GM19025 (cell line): Measurements from ENCODE around the gene CPVL.

ENCODE experiments used
- ATAC-seq: cut with Tn5 transposase; IDR thresholded peaks from one replicate; pipeline ENCODE4 v1.9.1; 2021; ENCODE audit warnings: mild to moderate bottlenecking, low read depth, moderate library complexity; ENCODE audit not compliant: unreplicated experiment

CPVL gene

DNA sequence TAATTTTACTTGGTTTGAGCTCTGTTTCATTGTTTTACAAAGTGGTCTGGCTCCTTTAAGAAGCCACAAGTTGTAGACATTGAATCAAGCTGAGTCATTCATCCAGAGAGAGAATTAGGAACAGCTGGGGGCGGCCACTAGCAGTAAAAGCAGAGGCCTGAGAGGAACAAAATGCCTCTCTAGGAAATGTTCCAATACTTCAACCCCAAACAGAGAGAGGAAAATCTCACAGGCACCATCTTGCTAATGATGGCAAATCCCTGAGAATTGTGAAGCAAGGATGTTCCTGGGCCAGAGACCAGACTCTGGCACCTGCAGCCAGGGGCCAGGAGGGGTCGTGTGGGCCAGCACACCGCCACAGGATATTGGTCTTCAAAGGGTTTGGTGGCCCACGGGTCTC, 161.7 kb downstream of the CPVL start:
- no peak for ATAC-seq

DNA sequence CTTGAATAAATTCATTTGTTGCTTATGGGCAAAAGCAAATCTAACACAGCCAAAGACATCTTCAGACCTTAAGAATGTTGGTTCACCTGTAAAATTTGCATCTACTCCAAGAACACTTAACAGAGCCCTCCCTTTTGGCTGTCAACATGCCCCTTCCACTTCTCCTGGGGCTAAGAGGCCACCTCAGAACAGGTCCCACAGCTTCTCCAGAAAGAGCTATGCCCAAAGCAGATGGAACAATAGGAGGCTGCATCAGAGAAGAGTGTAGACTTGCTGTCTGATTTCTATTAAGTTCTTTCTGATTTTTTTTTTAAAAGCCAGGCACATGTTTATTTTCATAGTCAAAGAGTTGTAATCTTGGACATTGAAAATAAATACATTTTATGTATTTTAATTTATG, 162.1 kb downstream of the CPVL start:
- ATAC-seq = no peak

DNA sequence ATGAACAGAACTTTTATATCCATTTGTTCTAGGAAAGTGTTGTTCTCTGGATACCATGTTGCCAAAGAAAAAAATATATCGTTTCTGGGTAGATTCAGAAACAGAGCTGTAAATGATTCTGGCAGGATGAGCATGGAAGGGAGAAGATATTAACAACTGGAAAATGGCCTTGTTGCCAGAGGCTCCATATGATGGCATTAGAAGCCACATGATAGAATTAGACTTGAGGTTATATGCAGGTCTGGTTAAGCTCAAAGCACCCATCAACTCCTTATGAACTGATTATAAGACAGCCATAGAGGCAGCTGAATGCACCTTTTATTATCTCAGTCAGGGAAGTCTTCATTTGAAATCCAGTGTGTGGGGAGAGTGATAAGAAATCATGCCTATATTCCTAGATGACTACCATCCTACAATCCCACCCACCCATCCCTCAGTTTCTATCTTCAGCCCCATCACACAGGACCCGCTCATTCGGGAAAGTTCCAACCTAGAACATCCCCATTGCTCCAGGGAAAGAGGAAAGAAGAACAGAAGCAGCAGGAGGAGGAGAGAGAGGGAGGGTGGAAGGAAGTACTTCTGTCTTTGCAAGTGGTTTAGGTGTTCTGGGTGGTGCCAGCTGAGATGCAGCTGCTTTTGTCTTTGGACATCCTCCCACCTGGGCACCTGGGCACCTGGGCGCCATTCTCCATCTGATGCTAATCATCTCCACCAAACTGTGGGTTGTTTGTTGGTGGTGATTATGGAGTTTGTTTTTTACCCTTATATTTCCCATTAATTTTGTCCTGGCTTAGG, 162.7 kb downstream of the CPVL start:
- no peak for ATAC-seq

DNA sequence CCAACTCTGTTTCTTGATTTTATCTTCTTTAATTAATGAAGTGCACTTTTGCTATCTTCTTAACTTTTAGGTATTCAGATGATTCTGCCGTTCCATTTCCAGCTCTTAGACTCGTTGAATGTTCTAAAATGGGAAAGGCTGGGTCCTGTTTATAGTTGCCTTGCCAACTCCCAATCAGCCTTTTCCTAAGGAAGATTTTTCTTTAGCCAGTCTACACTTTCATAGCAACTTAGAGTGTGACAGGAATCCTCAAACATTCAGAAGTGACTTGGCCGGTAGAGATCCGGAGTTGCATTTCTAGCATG, 165.2 kb downstream of the CPVL start:
- ATAC-seq = no peak

DNA sequence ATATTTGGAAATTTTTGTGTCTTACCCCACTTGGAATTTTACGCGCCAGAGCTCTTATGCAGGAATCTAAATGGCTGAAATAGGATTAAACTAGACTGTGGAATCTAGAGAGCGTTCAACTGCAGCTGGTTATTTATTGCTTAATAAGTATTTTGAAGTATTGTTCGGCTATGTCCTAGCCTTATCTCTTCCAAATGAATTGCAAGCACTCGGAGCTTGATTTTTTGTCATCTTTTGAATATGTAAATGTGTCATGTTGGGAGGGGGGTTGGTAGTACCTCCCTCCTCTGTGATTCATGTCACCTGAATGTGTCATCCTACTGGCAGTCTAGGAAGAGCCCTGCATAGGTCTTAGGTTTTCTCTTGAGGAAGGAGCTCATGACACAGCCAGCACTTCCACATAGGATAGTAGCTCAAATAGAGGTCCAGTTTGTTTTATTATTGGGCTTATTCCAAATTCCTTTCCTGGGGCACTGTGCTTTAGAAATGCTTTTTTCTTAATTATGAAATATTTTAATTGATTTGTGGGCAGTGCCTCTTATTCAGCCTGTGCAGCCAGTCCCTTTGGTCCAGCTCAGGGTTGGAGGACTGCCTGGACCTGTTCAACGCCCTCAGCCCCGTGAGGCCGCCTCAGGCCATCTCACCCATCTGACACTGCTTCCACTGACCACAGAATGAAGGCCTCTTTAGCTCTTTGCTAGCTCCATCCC, 165.7 kb downstream of the CPVL start:
- no peak for ATAC-seq

DNA sequence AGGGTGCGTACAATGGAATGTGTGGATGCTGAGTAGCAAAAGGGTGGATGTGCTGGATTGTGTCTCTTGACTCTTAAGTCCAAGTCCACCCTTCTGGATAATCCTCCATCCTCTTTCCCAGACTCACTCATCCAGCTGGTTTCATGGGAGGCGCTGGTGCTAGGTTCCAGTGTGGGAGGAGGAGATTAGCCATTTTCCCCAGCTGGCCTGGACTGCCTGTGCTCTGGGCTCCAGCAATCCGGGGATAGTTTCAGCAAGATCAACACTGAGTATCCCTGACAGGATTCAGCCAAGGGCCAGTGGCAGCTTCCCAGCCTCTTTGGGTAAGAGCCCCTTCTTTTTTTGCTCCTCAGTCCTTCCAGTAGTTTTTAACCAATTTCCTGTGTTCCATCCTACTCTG, 166.6 kb downstream of the CPVL start:
- no peak for ATAC-seq

DNA sequence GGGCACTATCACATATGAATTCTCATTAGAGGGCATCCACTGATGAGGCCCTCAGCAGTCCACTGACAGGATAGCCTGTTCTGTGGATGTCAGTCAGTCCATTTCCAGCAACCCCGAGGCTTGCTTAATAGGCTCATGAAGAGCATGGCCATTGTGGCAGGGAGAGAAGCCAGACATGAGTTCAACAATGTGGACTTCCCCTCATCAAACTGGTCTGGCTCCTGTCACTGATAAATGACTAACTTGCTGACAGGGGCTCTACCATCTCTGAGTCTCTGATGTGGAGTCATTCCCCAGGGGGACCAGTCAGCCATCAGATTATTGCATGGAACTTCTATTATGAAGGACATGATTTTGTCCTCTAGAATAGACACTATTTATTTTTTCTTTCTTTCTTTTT, 168.5 kb downstream of the CPVL start:
- ATAC-seq = no peak

DNA sequence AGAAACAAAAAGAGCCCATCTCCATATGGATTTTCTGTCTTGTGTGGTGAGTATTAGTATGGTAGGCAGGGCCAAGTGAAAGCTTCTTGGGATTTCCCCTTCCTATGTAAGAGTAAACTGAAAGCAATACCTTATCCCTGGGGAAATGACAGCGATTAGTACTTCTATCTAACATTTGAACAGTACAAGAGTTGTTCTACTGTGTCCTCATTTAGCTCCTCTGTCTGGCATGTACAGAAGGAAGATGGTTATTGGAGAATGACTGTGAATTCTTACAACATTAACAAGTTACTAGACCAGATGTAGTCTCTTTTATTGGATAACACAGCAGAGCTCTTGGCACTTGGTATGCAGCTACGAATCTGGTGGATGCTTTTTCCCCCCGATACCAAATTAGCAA, 170.3 kb downstream of the CPVL start:
- no peak for ATAC-seq

DNA sequence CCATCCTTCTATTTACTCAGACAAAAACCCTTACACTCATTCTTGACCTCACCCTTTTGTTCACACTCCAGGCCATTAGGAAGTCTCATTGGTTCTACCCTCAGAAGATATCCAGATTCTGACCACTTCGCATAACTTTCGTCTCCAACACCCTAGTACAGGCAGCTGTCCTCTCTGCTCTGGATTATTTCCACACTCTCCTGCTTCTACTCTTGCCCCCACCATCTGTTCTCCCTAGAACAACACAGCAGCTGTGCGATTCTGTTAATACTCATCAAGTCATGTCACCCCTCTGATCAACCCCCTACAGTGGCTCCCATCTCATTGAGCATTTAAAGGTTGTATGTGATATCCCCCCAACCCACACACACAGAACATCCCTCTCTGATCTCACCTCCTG, 172.7 kb downstream of the CPVL start:
- ATAC-seq = no peak

DNA sequence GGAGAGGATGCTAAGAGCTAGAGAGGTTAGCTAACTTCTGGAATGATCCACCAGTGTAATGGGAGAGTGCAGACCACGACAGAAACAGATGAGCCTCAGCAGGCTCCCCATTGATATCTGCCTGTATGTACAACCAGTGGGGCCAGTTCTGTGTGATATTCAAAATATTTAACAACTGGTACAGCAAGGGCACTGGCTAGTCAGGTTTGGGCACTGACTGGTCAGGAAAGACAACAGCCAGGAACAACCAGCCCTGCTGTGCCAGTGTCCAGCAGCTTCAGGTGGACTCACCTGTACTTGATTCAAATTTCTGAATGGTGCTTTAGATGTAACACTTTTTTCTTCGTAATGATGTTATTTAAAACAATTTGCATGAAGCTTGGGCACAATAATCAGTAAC, 182.3 kb downstream of the CPVL start:
- ATAC-seq = no peak

DNA sequence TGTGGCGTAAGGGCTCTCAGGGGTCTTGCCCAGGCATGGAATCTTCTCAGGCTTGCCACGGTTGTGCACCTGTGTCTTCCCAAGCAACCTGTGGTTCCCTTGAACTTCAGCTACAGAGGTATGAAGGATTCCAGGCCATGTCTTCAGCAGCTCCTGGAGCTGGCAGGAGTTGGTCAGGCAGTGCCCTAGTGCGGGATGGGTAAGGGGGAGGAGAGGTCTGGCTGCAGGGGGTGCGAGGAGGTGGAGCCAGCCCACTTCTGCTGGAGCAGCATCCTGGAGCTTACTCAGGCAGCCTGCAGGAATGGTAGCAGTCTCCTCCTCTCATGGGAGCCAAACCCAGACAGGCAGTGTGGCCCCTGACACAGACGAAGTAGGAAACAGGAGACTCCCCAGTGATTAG, 184.4 kb downstream of the CPVL start:
- ATAC-seq = no peak

DNA sequence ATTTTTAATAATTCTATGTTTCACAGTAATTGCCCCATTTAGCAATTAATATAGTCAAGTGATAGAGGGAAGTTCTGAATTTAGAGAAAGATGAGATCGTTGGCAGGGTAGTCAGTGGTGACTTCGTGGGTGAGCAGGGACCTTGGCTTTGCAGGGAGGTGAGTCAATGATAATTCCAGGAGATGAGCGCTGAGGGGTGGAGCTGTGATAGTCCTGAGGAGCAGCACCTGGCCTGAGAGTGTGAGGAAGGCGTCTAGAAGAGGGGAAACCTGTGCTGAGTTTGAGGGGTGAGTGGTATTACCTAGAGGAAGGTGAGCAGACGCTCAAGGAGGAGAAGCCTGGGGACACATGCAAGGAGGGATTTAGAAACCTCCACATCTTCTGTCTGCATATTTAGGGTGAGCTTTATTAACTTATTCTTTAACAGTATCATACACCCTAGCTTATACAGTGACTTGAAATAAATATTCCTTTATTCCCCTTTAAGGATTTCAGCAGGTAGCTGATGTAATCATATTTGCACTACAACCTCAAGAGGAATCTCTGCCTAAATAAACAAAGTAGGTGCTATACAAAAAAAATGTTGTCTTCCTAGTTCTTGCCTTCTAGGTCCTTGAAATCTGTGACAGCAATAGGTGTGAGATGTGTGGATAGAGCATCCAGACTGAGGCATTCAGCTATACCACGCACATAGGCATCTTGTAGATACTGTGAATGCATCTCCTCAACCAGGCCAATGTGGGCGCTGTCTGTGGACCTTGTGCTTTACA, 186.1 kb downstream of the CPVL start:
- ATAC-seq = no peak

DNA sequence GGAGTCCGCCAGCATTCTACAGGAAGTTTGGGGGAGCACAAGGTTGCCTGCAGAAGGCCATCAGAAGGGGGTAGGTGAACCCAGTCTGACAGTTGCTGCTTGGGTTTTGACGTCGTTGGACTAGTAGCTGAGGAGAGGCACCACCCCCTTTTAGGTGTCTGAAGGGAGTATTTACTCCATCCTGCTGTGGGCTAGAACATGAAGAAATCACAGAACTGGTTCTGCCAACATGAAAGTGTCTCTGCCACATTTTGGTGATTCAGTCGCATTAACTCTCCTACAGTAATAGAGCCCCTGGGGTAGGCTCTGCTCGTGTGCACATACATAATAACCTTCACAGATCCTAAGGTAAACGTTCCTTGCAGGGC, 187.4 kb downstream of the CPVL start:
- ATAC-seq = no peak

DNA sequence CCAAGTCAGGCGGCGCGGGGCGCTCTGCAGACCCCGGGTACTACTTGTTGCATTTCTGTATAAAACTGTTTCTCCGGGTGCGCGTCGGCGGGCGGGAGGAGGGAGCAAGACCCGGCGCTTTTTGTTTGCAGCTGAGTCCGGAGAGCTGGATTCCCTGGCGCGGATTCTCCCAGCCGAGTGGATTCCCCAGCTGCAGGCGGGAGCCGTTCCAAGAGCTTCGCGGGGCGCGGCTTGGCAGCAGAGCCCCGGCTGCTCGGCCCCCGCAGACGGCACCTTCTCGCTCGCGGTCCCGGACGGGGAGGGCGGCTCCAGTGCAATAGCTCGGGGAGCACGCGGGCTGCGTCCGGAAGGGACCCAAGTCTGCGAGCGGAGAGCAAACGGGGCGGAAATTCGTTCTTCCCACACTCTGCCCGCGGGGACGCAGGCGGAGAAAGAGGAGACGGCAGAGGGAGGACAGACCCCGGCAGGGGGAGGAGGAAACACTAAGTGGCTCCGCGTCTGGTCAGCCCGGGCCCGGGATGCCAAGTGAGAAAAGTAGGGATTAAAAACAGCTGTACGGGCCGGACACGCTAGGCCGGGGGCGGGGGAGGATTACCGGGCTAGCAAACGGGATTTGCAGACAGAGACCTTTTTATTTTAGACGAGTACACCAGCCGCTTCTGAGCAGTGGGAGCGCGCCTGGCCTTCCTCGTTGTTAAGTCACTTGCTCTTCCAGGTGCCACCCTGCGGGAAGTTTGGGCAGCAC, 187.9 kb downstream of the CPVL start, which contains the start of gene TRIL:
TSS of gene TRIL (minus strand) at position 96 of the 745 bp plus-strand sequence. CDS start 284 bp downstream, outside the sequence.
- no peak for ATAC-seq

DNA sequence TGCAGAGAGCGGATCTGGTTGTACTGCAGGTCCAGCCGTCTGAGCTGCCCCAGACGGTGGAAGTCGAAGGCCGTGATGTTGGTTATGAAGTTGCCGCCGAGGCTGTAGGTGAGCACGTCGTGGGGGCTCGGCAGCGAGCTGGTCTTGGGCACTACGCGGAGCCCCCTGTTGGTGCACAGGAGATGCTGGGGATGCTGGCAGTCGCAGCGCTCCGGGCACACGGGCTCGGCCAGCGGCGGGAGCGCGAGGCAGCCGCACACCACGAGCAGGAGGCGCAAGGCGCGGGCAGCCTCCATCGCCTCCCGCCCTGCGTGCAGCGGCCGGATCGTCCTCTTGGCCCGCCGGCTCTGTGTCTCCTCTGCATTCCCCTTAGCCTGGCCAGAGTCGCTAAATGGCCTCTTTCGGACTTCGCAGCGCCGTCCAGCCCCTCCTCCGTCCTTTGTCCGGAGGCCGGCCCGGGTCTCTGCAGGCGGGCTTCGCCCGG, 188.5 kb downstream of the CPVL start:
- no peak for ATAC-seq

DNA sequence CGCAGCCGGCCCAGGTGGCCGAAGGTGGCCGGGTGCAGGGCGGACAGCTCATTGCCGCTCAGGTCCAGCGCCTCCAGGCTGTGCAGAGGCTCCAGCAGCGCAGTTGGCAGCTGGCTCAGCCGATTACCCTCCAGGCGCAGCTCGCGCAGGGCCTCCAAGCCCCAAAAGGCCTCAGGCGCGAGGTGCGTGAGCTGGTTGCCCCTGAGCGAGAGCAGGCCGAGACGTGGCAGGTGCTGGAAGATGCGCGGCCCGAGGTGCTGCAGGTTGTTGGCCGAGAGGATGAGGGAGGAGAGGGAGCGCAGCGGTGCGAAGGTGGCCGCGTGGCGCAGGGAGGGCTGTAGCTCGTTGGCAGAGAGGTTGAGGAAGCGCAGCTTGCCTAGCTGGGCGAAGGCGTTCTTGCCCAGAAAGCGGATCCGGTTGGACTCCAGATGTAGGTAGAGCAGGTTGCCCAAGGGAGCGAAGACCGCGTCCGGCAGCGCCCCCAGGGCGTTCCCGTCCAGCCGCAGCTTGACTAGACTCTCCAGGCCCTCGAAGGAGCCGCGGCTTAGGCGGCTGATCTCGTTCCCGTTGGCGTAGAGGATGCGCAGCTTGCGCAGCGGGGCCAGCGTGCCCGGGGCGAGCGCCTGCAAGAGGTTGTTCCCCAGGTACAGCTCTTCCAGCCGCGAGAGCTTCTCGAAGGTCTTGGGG, 189.1 kb downstream of the CPVL start:
- ATAC-seq = no peak

DNA sequence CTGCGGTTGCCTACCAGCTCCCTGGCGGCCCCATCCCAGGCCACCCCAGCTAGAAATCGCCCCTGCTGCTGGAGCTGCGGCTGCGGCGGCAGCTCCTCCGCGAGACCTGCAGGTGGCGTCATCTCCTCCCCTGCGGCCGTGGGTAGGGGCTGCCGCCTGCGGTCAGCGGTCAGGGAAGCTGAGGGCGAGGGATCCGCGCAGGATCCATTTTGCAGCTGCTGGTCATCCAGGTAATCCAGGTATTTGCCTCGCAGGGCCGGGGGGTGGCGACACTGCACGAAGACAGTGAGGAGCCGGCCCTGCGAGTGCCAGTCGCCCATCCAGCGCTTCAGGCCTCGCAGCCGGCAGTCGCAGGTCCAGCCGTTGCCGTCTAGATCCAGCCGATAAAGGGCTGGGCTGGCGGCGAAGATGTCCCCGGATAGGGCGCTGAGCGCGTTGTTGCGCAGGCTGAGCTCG, 189.7 kb downstream of the CPVL start:
- ATAC-seq = no peak

DNA sequence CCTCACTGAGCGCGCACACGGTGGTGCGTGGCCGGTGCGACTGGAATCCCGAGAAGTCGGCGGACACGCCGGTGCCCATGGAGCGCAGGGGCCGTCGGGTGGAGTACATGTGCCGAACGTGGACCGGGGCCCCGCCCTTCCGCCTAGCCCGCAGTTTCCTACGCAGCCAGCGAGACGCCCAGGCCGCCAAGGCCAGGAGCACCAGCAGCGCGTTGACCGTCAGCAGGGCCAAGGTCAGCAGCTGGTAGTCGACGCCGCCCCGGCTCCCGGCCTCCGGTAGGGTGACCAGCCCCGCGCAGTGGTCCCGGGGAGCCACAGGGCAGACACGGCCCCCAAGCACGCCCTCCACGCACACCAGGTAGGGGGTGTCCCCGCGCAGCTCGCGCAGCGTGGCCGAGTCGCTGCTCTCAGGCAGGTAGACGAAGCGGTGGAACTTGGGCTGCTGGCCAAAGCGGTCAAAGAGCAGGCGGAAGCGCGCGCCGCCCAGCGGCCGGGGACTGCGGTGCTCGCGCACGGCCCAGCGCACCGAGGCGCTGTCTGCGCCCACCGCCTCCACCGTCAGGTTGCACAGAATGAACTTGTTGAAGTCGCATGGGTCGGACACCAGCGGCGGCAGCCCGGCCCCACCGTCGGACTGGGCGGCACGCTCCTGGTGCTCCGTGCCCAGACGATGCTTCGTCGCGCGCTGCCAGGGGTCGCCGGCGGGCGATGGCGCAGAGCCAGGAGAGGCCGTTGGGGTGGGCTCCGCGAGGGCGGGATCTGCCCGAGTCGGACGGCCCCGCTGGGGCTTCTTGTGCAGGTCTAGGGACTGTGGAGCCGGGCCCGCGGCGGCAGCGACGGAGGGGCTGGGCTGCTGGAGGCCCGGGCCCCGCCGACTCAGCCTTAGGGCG, 190.4 kb downstream of the CPVL start:
- no peak for ATAC-seq

DNA sequence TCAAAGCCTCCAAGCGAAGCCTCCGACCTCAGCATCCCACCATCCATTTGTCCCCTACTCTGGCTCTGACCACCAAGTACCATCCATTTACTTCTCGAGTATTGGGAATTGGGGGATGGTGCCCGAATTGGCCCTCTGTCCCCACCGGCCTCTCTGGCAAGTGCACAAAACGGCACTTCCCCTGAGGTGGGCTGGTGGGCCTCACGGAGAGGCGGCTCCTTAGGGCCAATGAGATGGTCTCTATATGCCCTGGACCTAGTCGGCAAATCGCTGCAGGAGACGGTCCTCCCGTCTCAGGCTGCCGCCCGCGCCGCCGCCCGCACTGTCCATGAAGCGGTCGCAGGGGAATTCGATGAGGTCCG, 191.0 kb downstream of the CPVL start:
- no peak for ATAC-seq
